ES-I3 (cell line): ENCODE measurements around the gene NAPA.

Source experiments
- H3K36me3 ChIP-seq: 2 replicates; pipeline ENCODE4 v1.6.1; 2013; ENCODE audit warnings: mild to moderate bottlenecking, low read length, control low read depth, moderate library complexity; ENCODE audit not compliant: insufficient read depth
- H3K4me1 ChIP-seq: 2 replicates; pipeline ENCODE4 v1.6.1; 2013; ENCODE audit warnings: mild to moderate bottlenecking, control low read depth, low read length; ENCODE audit not compliant: insufficient read depth
- H3K9ac ChIP-seq: 2 replicates; pipeline ENCODE4 v1.6.1; 2013; ENCODE audit warnings: low read depth, mild to moderate bottlenecking, low read length, moderate library complexity
- H3K9me3 ChIP-seq: 2 replicates; pipeline ENCODE4 v1.6.1; 2013; ENCODE audit warnings: mild to moderate bottlenecking, low read length, moderate library complexity; ENCODE audit not compliant: control insufficient read depth, insufficient read depth

Gene NAPA

GRCh38 chr19:47499863-47500830 lies 14.7 kb downstream of the NAPA start:
- Histone ChIP-seq H3K4me1 (no peaks in the 10 kb centered on the region), H3K9ac (no peak overlapping the region), H3K9me3 (no peaks in the 10 kb centered on the region), H3K36me3 (no peaks in the 10 kb centered on the region; the same call in 1 of the 2 replicates)

GRCh38 chr19:47499371-47499770 lies 15.5 kb downstream of the NAPA start:
- Histone ChIP-seq H3K9ac (no peak overlapping the region), H3K9me3 (no peaks in the 10 kb centered on the region), H3K4me1 (no peaks in the 10 kb centered on the region), H3K36me3 (no peaks in the 10 kb centered on the region; the same call in 1 of the 2 replicates)

GRCh38 chr19:47498561-47498960 lies 16.3 kb downstream of the NAPA start:
- Histone ChIP-seq H3K4me1 (no peaks in the 10 kb centered on the region), H3K9ac (no peak overlapping the region), H3K9me3 (no peaks in the 10 kb centered on the region), H3K36me3 (no peaks in the 10 kb centered on the region; the same call in 1 of the 2 replicates)

GRCh38 chr19:47497821-47498520 lies 16.9 kb downstream of the NAPA start:
- Histone ChIP-seq H3K9me3 (no peaks in the 10 kb centered on the region), H3K9ac (no peak overlapping the region), H3K36me3 (no peaks in the 10 kb centered on the region; the same call in 1 of the 2 replicates), H3K4me1 (no peaks in the 10 kb centered on the region)

GRCh38 chr19:47497050-47497766 lies 17.7 kb downstream of the NAPA start:
- Histone ChIP-seq H3K9me3 (no peaks in the 10 kb centered on the region), H3K9ac (no peak overlapping the region), H3K36me3 (no peaks in the 10 kb centered on the region; the same call in 1 of the 2 replicates), H3K4me1 (no peaks in the 10 kb centered on the region)

GRCh38 chr19:47495478-47496372 lies 19.1 kb downstream of the NAPA start:
- no peaks in the 10 kb centered on the region for H3K9me3 ChIP-seq
- H3K4me1 ChIP-seq: no peaks in the 10 kb centered on the region
- no peaks in the 10 kb centered on the region; the same call in 1 of the 2 replicates for H3K36me3 ChIP-seq
- H3K9ac ChIP-seq: no peak overlapping the region

- no peaks in the 10 kb centered on the region for H3K4me1 ChIP-seq
- H3K36me3 ChIP-seq: peaks cover 4% of the 10 kb centered on the region
- no peak overlapping the region for H3K9ac ChIP-seq
- H3K9me3 ChIP-seq: no peaks in the 10 kb centered on the region
Observed at GRCh38 chr19:47494729-47495128, 20.1 kb downstream of the NAPA start.

- Histone ChIP-seq H3K9ac (no peak overlapping the region), H3K36me3 (peaks cover 4% of the 10 kb centered on the region), H3K9me3 (no peaks in the 10 kb centered on the region), H3K4me1 (no peaks in the 10 kb centered on the region)
Observed at GRCh38 chr19:47494211-47494547, 20.7 kb downstream of the NAPA start.

- Histone ChIP-seq H3K9me3 (no peaks in the 10 kb centered on the region), H3K9ac (no peak overlapping the region), H3K4me1 (no peaks in the 10 kb centered on the region), H3K36me3 (peaks cover 4% of the 10 kb centered on the region)
Observed at GRCh38 chr19:47493378-47494210, 21.3 kb downstream of the NAPA start.

- Histone ChIP-seq H3K4me1 (no peaks in the 10 kb centered on the region), H3K9ac (no peak overlapping the region), H3K36me3 (peaks cover 4% of the 10 kb centered on the region), H3K9me3 (no peaks in the 10 kb centered on the region)
Observed at GRCh38 chr19:47492571-47493377, 22.1 kb downstream of the NAPA start.

GRCh38 chr19:47492137-47492533 lies 22.7 kb downstream of the NAPA start:
- Histone ChIP-seq H3K9ac (no peak overlapping the region), H3K4me1 (no peaks in the 10 kb centered on the region), H3K9me3 (no peaks in the 10 kb centered on the region), H3K36me3 (peaks cover 4% of the 10 kb centered on the region)

- Histone ChIP-seq H3K36me3 (peaks cover 4% of the 10 kb centered on the region), H3K9me3 (no peaks in the 10 kb centered on the region), H3K9ac (no peak overlapping the region), H3K4me1 (no peaks in the 10 kb centered on the region)
Observed at GRCh38 chr19:47491358-47492136, 23.3 kb downstream of the NAPA start.
